GM19025 (cell line): ENCODE results near the gene MAGEB18.

Experiments
- ATAC-seq: cut with Tn5 transposase; IDR thresholded peaks from one replicate; pipeline ENCODE4 v1.9.1; 2021; ENCODE audit warnings: mild to moderate bottlenecking, low read depth, moderate library complexity; ENCODE audit not compliant: unreplicated experiment

The MAGEB18 gene

DNA sequence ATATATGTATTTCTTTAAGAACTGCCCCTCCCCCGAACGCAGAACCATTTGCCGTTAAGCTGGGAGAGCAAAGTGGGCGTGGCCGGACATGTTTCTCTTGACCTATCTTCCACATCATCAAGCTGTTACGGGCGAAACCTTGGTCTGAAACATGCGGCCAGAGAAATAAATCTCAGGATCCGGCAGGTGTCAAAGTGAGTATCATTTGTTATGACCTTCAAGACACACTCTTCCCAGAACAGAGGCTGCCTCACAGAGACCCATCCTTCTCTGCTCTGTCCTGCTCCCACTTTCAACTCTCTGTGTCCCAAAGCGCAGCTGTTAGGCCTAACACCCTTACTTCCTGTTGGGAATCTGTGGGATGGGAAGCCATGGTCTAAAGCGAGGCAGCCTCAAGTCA lies at the start of gene MAGEB18:
MAGEB18 (plus strand) TSS at position 70 of the 400 bp plus-strand sequence. CDS start 643 bp downstream, outside the sequence.
- no peak for ATAC-seq

DNA sequence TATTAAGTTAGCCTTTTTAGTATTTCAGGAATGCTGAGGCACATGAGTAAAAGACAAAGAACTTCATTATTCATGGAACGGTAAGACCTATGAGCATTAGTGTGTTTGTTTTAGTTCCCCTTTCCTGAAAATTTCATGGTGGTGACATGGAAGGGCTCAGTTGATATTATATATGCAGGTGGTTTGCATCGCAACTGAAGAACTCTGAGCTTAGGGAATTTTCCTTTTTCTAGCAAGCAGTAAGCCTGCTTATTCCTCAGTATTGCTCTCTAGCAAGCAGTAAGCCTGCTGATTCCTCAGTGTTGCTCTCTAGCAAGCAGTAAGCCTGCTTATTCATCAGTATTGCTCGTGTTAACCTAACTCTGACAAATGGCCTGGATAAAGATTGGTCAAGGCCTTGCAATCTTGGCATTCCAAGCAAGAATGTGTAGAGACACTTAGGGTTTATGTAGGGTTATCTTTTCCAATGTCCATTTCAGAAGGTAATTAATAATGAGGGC lies 37.7 kb upstream of the MAGEB18 start:
- no peak for ATAC-seq

GRCh38 chrX:26109142-26109541 lies 29.0 kb upstream of the MAGEB18 start:
- ATAC-seq: no peak

GRCh38 chrX:26146024-26146423 lies 7.9 kb downstream of the MAGEB18 start:
- no peak for ATAC-seq

- ATAC-seq: no peak
Observed at GRCh38 chrX:26160301-26160700, 22.2 kb downstream of the MAGEB18 start, which contains the start of gene MAGEB6B. Gene MAGEB6B (plus strand): TSS chrX:26160601. CDS start chrX:26160601, 0 bp downstream.
